ENCODE measurements around the gene ADPRHL1.
A peak's percentile ranks its signal among the peaks of the same experiment; 100 is the strongest.

The ADPRHL1 gene

DNA sequence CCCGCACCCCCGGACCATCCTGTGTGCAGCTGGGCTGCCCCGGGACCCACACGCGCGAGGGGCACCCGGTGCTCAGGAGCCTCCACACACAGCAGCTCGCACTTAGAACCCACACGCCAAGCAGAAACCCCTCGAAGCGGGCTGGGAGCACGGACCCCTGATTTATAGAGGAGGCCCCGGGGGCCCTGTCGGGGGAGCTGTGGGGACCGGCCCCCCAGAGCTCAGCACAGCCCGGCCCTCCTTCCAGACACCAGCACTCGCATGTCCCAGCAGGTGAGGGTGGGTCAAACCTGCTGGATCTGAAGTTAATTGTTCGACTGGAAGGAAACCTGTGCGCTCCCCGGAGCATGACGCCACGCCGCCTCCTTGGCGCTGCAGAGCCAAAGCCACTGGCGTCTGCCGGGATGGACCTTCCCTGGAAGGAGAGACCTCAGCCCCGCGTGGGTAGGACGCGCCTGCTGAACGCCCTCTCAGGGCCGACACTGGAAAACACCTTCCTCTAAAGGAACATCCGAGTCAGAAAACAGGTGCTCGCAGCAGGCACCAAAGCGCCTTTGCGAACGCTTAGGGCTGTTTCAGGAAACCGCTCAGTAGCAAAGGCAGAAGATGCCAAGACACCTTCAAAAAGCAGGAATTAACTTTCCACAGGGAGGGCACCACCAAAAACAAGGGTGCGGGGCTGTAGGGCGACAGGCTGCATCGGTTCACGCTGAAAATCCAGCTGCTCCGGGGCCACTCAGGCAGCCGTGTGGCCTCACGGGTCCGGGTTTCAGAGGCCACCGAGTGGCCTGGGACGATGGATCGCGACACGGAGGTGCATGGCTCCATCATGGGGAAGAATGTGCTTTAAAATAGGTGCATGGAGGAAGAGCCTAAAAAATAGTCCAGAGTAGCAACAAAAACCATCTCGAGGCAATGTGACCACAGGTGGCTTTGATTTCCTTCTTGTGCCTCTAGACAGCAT is 51.6 kb downstream of the ADPRHL1 start:
- TF ChIP-seq, protein P1, sequence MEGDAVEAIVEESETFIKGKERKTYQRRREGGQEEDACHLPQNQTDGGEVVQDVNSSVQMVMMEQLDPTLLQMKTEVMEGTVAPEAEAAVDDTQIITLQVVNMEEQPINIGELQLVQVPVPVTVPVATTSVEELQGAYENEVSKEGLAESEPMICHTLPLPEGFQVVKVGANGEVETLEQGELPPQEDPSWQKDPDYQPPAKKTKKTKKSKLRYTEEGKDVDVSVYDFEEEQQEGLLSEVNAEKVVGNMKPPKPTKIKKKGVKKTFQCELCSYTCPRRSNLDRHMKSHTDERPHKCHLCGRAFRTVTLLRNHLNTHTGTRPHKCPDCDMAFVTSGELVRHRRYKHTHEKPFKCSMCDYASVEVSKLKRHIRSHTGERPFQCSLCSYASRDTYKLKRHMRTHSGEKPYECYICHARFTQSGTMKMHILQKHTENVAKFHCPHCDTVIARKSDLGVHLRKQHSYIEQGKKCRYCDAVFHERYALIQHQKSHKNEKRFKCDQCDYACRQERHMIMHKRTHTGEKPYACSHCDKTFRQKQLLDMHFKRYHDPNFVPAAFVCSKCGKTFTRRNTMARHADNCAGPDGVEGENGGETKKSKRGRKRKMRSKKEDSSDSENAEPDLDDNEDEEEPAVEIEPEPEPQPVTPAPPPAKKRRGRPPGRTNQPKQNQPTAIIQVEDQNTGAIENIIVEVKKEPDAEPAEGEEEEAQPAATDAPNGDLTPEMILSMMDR (conservative IDR thresholded peaks at IDR 0.05): no peak
- no peak overlapping the region for H3K27ac ChIP-seq

DNA sequence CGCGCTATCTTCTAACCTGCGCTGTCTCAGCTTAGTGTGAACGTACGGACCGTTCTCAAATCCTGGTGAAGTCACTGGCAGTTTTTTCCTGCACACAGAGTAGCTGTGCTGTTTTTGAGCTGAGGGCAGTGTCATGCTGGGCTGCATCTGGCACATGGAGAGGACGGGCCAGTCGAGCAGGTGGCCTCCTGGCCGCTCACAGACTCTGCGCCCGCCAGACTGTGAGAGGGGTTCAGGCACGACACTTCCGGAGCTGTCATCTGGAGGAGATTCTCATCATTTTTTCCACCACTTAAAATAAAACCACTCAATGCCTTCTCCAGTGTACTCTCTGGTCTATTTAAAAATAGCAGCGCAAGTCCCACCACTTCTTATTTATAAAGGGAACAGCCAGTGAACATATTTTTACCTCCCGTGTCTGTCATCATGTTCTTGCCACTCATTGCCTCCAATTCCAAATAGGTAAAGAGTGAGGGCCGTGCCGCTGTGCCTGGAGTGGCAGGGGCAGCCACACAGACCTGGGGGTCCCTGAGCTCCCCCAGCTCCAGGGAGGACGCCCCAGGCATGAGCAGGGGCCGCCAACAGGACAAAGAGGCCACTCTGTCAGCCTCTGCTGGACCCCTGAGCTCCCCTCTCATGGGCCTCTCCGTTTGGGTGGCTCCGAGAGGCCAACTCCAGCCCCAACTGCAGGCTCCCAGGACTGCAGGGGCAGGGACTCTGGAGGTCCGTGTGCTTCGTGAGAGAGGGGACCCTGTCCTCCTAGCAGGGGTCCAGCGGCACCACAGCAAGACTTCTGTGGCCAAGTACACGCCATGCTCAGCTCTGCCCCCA is 52.5 kb downstream of the ADPRHL1 start:
- TF ChIP-seq, protein P1 (conservative IDR thresholded peaks at IDR 0.05): no peak
- H3K27ac ChIP-seq: no peak overlapping the region

DNA sequence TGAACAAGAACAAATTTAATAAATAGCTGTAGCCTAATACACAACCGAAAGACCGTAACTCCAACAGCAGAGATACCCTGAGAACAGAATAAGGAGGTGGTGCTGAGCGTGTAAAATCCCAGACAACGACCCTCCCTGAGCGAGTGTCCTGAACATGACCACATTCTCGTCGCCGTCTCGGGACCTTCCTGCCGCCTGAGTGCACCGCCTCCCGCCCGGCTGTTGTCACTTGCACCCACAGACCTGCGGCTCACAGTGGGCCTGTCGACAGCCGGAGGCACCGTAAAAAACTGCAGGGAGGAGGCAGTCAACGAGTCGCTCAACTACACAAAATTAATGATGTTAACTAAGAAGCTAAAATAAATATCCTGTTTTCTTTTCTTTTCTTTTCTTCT is 53.5 kb downstream of the ADPRHL1 start:
- TF ChIP-seq, protein P1 (conservative IDR thresholded peaks at IDR 0.05): no peak
- no peak overlapping the region for H3K27ac ChIP-seq

DNA sequence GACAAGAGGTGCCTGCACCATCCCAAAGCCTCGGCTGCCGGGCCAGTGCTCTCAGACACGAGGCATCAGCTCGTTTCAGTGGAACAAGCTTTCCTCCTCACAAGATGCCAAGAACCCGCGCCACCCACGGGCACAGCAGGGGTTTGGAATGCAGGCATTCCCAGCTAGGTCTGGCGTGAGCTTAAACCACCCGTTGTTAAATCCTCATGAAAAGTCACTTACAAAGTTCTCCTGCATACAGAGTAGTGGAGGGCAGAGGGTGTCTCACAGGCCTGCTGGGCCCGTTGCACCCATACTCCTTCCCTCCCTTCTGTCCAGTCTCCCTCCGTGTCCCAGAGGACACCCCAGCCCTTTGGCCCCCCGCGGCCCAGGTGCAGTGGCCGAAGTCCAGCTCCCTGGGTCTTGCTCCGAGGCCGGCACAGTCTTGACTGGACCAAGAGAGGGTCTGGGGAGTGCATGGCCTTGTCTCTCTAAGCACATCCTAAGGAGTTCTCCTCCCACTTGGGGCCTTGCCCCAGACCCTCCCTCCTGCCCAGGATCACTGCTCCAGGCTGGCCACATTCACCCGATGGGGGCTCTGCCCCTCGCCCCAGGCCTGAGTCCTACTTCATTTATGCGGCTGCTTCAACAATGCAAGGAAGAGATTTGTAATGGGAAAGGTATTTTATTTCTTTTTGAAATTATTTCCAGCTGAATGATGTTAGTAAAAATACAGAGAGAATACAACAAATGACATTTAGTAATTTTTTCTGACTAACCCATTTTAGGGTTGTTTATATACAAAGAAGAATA is 54.1 kb downstream of the ADPRHL1 start:
- H3K27ac ChIP-seq: no peak overlapping the region
- TF ChIP-seq, protein P1 (conservative IDR thresholded peaks at IDR 0.05): no peak

DNA sequence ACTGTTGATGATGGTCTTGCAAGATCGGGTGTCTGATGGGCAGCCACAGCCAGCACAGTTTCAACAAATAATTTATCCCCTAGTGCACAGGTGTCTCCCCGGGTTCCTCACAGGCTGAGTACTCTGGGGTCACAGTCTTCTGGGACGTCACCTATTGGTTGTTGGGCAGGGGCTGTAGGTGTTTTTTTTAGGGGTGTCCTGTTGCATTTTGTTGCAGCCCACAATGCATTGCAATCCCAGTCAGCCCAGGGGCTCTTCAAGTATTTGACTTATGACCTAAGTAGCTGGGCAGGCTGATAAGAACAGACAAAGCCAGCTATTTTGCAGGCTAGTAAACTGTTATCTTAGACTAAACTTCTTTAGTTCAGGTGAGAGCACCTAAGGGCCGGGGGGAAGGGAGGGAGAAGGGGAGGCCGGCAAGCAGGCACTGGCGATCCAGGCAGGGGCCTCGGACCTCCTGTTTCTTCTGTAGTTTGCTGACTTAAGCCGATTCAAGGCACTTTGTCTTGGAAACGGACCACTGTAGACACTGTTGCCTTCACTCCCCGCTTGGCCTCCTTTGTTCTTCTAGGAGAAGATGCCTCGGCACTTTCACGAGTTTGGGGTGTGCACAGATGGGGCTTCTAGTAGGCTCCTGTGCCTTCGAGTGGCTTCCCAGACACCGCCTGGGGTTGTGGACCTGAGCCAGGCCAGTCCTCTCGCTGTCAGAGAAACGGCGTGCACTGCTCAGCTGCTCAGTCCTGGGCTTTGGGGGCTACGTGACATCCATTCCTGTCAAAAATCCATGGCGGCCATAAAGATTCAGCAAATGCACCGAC is 55.5 kb downstream of the ADPRHL1 start:
- TF ChIP-seq, protein P1 (conservative IDR thresholded peaks at IDR 0.05): no peak
- H3K27ac ChIP-seq: no peak overlapping the region

DNA sequence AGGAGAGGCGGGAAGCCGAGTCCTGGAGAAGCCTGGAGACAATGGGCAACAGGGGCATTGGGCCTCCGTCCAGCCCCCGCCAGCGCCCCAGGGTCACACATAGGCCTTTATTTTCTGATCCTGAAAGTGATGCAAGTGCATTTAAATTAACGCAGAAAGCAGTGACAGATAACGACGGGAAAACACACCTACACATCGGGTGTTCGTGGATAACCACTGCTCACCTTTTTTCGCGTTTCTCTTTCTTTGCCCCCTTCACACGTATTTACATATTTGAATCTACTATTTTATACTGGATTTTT is 59.0 kb downstream of the ADPRHL1 start:
- TF ChIP-seq, protein P1 (conservative IDR thresholded peaks at IDR 0.05): peak; percentile 52
- peak overlapping the region; percentile 31; the same call in 1 of the 2 replicates for H3K27ac ChIP-seq
